Adrenal gland (tissue), 12 donors: Measurements from ENCODE around the gene SLC48A1. TPM values are rescaled to one million over a fixed set of nuclear protein-coding genes. Genes with fewer than 3 reads are reported as not detected.
"Not testable (repeated sequence)": the region's sequence is repeated elsewhere in the genome, so short reads cannot be mapped to it uniquely, and the experiment has no call there.

ENCODE experiments used
- DNase-seq, 7 donors: peaks; one replicate each; pipeline ENCODE4 v3.0.0-alpha.2; 2019 to 2020
- H3K27ac ChIP-seq, 5 donors: fragments of 200-600 bp; sonication (generic) in 4 of 5; 1 replicate in 3 of 5; 2 replicates in 2 of 5; pipeline versions ENCODE4 v1.5.1 to v1.8.0; 2016 to 2020; ENCODE audit warnings: mild to moderate bottlenecking in 1 of 5
- H3K27me3 ChIP-seq: fragments of 200-600 bp; 2 replicates; pipeline ENCODE4 v1.8.0; 2021
- H3K36me3 ChIP-seq, 2 donors: fragments of 200-600 bp; replicated peaks in 1 of 2; 1 replicate in 1 of 2; 2 replicates in 1 of 2; pipeline versions ENCODE4 v1.5.1 to v1.8.0; 2018 to 2022
- H3K4me1 ChIP-seq, 2 donors: fragments of 200-600 bp; replicated peaks in 1 of 2; 1 replicate in 1 of 2; 2 replicates in 1 of 2; pipeline versions ENCODE4 v1.5.1 to v1.8.0; 2018 to 2021
- H3K4me3 ChIP-seq, 4 donors: fragments of 200-600 bp; sonication (generic) in 3 of 4; one replicate each; pipeline ENCODE4 v1.5.1; 2016 to 2018
- H3K9me3 ChIP-seq, 3 donors: fragments of 200-600 bp; sonication (generic) in 1 of 3; replicated peaks in 1 of 3; 1 replicate in 2 of 3; 2 replicates in 1 of 3; pipeline versions ENCODE4 v1.5.1 to v1.8.0; 2016 to 2021
- POLR2A ChIP-seq, 2 donors: fragments of 450-650 bp; IDR thresholded peaks; one replicate each; pipeline ENCODE4 v1.6.1; 2017; ENCODE audit warnings: antibody characterized with exemption in 2 of 2, mild to moderate bottlenecking in 2 of 2, moderate library complexity in 1 of 2
- WGBS, 4 donors: extraction: QIAGEN DNeasy Blood & Tissue Kit in 2 of 4; methylation state at CpG; one replicate each; pipeline versions ENCODE4 v1.1.5 to v1.1.7; 2013 to 2017; 5-methylcytosine and 5-hydroxymethylcytosine counted together
- intact Hi-C, 2 donors: fragments of 100-400 bp; cut with DNase I; formaldehyde crosslinking; loops; one replicate each; pipeline versions ENCODE4 v1.14.1 to v1.15.0; 2022 to 2023
- polyA plus RNA-seq, 3 donors: library from polyadenylated mRNA; stranded (reverse); fragments of 200-250 nt in 2 of 3; fragments of 350-450 nt in 1 of 3; fragmentation: Illumina TruSeq in 1 of 3; extraction: RNeasy Lipid Tissue Mini Kit (QIAGEN cat#74804) in 1 of 3; gene quantifications; one replicate each; pipeline ENCODE4 v1.2.3, GENCODE V29; 2013 to 2014
- total RNA-seq, 9 donors: library from RNA; depleted of rRNA in 4 of 9; stranded (reverse); fragments of >200 nt in 4 of 9; fragments of 120-200 nt in 1 of 9; fragmentation: NEBNext Ultra II Directional in 1 of 9; extraction: Animal tissue kit (Norgen Biotek cat#: 25700) in 1 of 9; gene quantifications; one replicate each; pipeline versions ENCODE4 v1.1.0 to v1.2.4, GENCODE V29; 2013 to 2023
- TF ChIP-seq, protein P1 (sequence below), 6 experiments: fragments of 450-650 bp in 4 of 6; fragments of 200-600 bp in 2 of 6; sonication (generic) in 1 of 6; IDR thresholded peaks; 1 replicate in 5 of 6; 2 replicates in 1 of 6; pipeline versions ENCODE4 v1.5.1 to v1.8.0; 2016 to 2021; ENCODE audit warnings: antibody characterized with exemption in 6 of 6, mild to moderate bottlenecking in 2 of 6, moderate library complexity in 1 of 6
- donor health status: healthy with polysubstance abuse.
- donor health status: Bipolar disorder and iron deficiency.
- donor health status: DM: yes; HTN: yes; CAD: no.
- donor health status: DM: no; HTN: no; CAD: no.
- donor health status: DM: no; HTN: no; CAD: no.
- donor health status: DM: yes; HTN: yes; CAD: no.

SLC48A1 gene
- total and polyA plus RNA-seq, 12 donors, result 8.5 to 91.9 (median 57.5) TPM

DNA sequence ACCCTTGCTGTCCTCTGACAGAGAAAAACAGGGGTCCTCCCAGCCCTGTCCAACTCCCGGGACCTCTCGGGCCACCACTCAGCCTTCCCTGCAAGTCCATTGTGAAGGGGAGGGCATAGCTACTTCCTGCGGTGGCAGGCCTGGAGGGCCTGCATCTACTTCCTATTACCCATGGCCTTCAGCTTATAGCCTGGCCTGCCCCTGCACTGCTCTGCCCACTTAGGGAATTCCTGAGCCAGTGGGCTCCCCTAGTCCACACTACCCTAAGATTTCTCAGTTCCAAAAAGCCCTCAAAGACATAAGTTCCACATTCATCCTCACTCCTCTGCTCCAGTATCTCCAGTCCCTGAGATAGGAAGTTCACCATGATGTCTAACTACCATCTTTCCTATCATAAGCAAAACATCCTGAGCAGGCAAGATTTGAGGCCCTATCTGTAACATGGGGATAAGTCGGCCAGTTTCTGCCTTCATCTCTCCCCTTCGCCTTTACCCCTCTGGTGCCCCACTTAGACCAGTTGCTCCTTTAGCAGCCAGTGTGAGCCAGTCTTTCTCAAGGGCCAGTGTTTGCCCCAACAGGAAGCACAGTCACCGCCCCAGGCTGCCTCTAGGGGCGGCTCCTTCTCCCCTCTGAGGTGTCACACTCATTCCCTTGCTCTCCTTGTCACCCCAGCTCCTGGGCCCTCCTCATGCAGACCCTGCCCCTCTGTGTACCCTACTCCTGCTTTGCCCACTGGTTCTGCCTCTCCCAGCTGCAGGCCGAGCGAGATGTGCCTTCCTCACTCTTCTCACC is 35.7 kb downstream of the SLC48A1 start:
- Histone ChIP-seq H3K4me1 (peaks cover 80 to 100% of the 10 kb centered on the region in 2 donors), H3K9me3 (no peaks in the 10 kb centered on the region), H3K4me3 (no peak overlapping the region), H3K36me3 (peaks cover 0 to 15% of the 10 kb centered on the region in 2 donors), H3K27ac (peak overlapping the region in 4 of 5 donors; percentile 30 to 98 (median 92)), H3K27me3 (no peaks in the 10 kb centered on the region)
- WGBS, 4 donors, result 54 to 71% (median 61%) methylated on average over 6 to 9 of the region's 9 CpGs
- intact Hi-C loops, result no loop called here
- peak in 1 of 7 donors; percentile 25 for DNase-seq
- TF ChIP-seq, protein P1, sequence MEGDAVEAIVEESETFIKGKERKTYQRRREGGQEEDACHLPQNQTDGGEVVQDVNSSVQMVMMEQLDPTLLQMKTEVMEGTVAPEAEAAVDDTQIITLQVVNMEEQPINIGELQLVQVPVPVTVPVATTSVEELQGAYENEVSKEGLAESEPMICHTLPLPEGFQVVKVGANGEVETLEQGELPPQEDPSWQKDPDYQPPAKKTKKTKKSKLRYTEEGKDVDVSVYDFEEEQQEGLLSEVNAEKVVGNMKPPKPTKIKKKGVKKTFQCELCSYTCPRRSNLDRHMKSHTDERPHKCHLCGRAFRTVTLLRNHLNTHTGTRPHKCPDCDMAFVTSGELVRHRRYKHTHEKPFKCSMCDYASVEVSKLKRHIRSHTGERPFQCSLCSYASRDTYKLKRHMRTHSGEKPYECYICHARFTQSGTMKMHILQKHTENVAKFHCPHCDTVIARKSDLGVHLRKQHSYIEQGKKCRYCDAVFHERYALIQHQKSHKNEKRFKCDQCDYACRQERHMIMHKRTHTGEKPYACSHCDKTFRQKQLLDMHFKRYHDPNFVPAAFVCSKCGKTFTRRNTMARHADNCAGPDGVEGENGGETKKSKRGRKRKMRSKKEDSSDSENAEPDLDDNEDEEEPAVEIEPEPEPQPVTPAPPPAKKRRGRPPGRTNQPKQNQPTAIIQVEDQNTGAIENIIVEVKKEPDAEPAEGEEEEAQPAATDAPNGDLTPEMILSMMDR (IDR thresholded peaks at IDR 0.05), result peak in 2 of 6 experiments; percentile 14
- TF ChIP-seq POLR2A (IDR thresholded peaks at IDR 0.05), result no peak

DNA sequence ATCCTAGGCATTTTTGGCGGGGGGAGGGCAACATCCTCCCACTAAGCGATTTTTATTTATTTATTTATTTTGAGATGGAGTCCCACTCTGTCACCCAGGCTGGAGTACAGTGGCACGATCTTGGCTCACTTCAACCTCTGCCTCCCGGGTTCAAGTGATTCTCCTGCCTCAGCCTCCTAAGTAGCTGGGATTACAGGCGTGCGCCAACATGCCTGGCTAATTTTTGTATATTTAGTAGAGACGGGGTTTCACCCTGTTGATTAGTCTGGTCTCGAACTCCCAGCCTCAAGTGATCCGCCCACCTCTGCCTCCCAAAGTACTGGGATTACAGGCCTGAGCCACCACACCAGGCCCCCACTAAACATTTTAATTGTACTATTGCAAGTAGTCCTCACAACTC is 36.5 kb downstream of the SLC48A1 start:
- H3K4me1 ChIP-seq, result peaks cover 88 to 100% of the 10 kb centered on the region in 2 donors
- H3K36me3 ChIP-seq, result peaks cover 0 to 16% of the 10 kb centered on the region in 2 donors
- DNase-seq, H3K4me3 ChIP-seq, H3K27me3 ChIP-seq, intact Hi-C loops, H3K9me3 ChIP-seq: not testable (repeated sequence)
- 83 to 91% (median 88%) methylated on average over 7 to 9 of the region's 9 CpGs for WGBS, 4 donors
- H3K27ac ChIP-seq, result peak overlapping the region in 3 of 5 donors; percentile 95 to 98 (median 97)

DNA sequence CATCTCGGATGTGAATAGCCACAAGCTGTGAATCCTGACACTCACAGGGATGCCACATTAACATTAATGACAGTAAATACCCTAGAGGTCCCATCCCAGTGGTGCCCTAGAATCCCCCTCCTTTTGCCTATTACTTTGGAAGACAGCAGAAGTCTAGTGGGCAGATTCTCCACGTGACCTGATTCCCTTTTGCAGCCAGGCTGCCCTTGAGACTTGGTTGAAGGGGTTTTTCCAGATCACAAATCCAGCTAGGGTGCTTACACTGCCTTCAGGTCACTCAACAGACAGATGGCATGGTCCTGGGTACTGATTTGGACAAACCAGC is 38.0 kb downstream of the SLC48A1 start:
- peaks cover 0 to 8% of the 10 kb centered on the region in 2 donors for H3K36me3 ChIP-seq
- TF ChIP-seq POLR2A (IDR thresholded peaks at IDR 0.05), result no peak
- intact Hi-C loops, result no loop called here
- 22 to 50% (median 37%) methylated on average over 2 of the region's 2 CpGs for WGBS, 4 donors
- H3K9me3 ChIP-seq, result no peaks in the 10 kb centered on the region
- H3K4me1 ChIP-seq, result peaks cover 90 to 100% of the 10 kb centered on the region in 2 donors
- no peak overlapping the region for H3K4me3 ChIP-seq
- peak overlapping the region in 4 of 5 donors; percentile 95 to 98 (median 96) for H3K27ac ChIP-seq
- peak in 2 of 7 donors; percentile 28 to 44 for DNase-seq
- H3K27me3 ChIP-seq, result no peaks in the 10 kb centered on the region

DNA sequence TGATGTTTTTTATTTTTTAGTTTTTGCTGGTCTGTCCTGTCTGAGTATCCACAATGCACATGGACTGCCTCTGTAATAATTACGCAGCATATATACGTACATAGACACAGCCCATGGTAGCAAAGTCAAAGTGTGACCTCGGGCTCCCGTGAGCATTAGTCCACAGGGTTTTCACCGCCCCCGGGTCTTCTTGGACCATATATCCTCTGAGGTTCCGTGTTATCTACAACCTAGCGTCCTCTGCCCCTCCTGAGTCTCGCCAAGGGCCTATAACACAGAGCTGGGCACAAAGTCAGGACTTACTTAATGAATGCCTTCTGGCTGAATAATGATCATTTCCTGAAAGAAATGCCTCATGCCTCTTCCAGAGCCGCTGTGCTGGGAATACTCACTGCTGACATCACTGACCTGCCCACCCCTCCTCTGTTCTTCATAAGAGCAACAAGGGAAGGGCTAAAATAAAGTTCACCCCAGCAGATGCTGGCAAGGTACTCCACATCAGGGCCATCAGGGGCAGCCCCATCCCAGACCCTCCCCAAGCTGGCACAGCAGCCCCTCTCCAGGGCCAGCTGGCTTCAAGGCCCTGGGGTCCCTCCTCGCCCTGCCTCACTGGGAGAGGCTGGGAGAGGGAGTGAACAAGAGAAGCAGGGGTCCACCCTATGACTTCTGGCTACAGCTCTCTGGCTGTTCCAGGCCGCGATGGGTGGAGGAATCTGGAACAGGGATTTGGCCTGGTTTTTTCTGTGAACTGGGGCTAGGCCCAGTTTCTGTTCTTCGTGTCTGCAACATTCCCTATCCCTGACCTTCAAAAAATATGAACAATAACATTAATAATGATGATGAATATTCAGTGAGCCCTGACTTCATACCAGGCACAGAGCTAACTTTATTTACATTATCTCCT is 38.8 kb downstream of the SLC48A1 start:
- peak overlapping the region in 2 of 4 donors; percentile 2 to 18 for H3K4me3 ChIP-seq
- H3K4me1 ChIP-seq, result peaks cover 94 to 100% of the 10 kb centered on the region in 2 donors
- no peaks in the 10 kb centered on the region for H3K9me3 ChIP-seq
- WGBS, 4 donors, result 24 to 35% (median 28%) methylated on average over 13 to 14 of the region's 14 CpGs
- H3K27me3 ChIP-seq, result no peaks in the 10 kb centered on the region
- H3K36me3 ChIP-seq, result peaks cover 0 to 4% of the 10 kb centered on the region in 2 donors
- peak in 6 of 7 donors; percentile 67 to 82 (median 80) for DNase-seq
- TF ChIP-seq POLR2A (IDR thresholded peaks at IDR 0.05), result peak in 1 of 2 donors; percentile 25
- TF ChIP-seq, protein P1 (IDR thresholded peaks at IDR 0.05), result no peak
- intact Hi-C loops, result no loop called here
- H3K27ac ChIP-seq, result peak overlapping the region; percentile 69 to 98 (median 96)
